Dedifferentiated amniotic fluid mesenchymal stem cell (primary cell): ENCODE results near the gene PPP5C.
"Not testable (repeated sequence)": the region's sequence is repeated elsewhere in the genome, so short reads cannot be mapped to it uniquely, and the experiment has no call there.

Experiments used
- DNase-seq: peaks from one replicate; pipeline ENCODE4 v3.0.0-alpha.2; 2016; ENCODE audit errors: extremely low spot score

Gene PPP5C

GRCh38 chr19:46435009-46435408 is 88.1 kb downstream of the PPP5C start:
- no peak for DNase-seq

- DNase-seq: not testable (repeated sequence)
These were observed 88.8 kb downstream of the PPP5C start for GRCh38 chr19:46435689-46436088.
